ENCODE data around the gene USP33.

- TF ChIP-seq, protein P1, sequence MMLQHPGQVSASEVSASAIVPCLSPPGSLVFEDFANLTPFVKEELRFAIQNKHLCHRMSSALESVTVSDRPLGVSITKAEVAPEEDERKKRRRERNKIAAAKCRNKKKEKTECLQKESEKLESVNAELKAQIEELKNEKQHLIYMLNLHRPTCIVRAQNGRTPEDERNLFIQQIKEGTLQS (IDR thresholded peaks at IDR 0.05; ENCODE audit: borderline replicate concordance, extremely low read depth, low read depth, low read length), result no peak
- no peak for TF ChIP-seq CTCF (IDR thresholded peaks at IDR 0.05 in 2 of 3, conservative IDR thresholded peaks at IDR 0.05 in 1 of 3; ENCODE audit: control insufficient read depth in 2 of 3, extremely low read depth in 1 of 3, insufficient read depth in 1 of 3, low read depth in 3 of 3, low read length in 3 of 3)
- TF ChIP-seq, protein P2, sequence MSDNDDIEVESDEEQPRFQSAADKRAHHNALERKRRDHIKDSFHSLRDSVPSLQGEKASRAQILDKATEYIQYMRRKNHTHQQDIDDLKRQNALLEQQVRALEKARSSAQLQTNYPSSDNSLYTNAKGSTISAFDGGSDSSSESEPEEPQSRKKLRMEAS (IDR thresholded peaks at IDR 0.05; ENCODE audit: low read depth, low read length), result no peak
- no peak for TF ChIP-seq SP1 (IDR thresholded peaks at IDR 0.05; ENCODE audit: low read depth, low read length)
Measured at GRCh38 chr1:77783141-77783540, 23.5 kb upstream of the USP33 start.

Data from GM12878 (cell line).